ENCODE measurements around the gene VSIG1. TPM values are rescaled to one million over a fixed set of nuclear protein-coding genes. Genes with fewer than 3 reads are reported as not detected.
A peak's percentile ranks its signal among the peaks of the same experiment; 100 is the strongest.

Gene VSIG1
- total RNA-seq, 3 donors from 2014 or later, result not detected

DNA sequence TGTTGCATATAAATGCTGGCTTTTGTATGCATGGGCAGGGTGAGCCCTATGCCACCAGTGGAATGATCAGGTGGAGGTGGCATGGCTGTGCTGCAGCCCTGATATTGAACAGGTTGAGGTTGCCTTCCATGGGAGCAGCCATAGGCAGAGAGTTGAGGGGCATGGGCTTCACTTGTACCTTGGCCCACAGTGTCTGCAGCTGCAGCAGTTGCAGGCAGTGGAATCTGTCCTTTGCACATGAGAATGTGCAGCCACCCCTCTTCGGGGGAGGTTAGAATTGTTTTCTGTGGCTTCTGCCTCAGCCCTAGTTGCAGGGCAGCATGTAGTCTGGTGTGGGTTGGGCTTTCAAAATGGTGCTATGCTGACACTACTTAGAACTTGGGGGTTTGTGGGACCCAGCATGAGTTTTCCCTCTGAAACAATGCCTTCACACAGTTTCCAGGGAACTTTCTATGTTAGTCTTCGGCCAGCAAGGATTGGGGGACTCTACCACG lies 25.4 kb upstream of the VSIG1 start:
- intact Hi-C loops (cut with DNase I; ENCODE audit: low total_unique reads), result no loop called here
- Histone ChIP-seq H3K4me1 (no peaks in the 10 kb centered on the region), H3K27me3 (peaks cover 0 to 45% of the 10 kb centered on the region in 2 donors), H3K9me3 (no peaks in the 10 kb centered on the region), H3K4me3 (no peak overlapping the region), H3K27ac (no peak overlapping the region), H3K36me3 (no peaks in the 10 kb centered on the region)
- TF ChIP-seq POLR2AphosphoS5 (IDR thresholded peaks at IDR 0.05), result no peak
- TF ChIP-seq, protein P1, sequence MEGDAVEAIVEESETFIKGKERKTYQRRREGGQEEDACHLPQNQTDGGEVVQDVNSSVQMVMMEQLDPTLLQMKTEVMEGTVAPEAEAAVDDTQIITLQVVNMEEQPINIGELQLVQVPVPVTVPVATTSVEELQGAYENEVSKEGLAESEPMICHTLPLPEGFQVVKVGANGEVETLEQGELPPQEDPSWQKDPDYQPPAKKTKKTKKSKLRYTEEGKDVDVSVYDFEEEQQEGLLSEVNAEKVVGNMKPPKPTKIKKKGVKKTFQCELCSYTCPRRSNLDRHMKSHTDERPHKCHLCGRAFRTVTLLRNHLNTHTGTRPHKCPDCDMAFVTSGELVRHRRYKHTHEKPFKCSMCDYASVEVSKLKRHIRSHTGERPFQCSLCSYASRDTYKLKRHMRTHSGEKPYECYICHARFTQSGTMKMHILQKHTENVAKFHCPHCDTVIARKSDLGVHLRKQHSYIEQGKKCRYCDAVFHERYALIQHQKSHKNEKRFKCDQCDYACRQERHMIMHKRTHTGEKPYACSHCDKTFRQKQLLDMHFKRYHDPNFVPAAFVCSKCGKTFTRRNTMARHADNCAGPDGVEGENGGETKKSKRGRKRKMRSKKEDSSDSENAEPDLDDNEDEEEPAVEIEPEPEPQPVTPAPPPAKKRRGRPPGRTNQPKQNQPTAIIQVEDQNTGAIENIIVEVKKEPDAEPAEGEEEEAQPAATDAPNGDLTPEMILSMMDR (IDR thresholded peaks at IDR 0.05), result no peak
- no peak for TF ChIP-seq POLR2A (IDR thresholded peaks at IDR 0.05)
- no peak for DNase-seq (ENCODE audit: low spot score in 2 of 2)

DNA sequence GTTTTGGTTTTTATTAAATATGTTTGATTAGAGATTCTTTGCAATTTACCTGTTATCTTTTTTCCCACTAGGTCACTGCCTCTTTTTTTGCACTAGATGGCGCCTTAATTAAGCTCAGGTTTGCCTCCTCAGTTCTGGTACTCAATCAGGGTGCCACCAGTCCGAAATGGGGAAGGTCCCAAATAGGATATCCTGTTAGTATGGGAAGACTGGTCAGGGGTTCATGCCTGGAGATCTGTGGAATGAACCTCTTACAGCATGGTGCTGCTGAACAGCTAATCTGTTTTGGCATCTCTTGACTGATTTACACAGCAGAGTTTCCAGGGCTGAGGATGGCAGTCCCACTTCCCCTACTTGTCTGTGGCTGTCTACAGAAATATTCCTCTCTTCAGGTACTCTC lies 24.2 kb upstream of the VSIG1 start:
- DNase-seq (ENCODE audit: low spot score in 2 of 2), result no peak
- H3K9me3 ChIP-seq, result no peaks in the 10 kb centered on the region
- H3K4me1 ChIP-seq, result no peaks in the 10 kb centered on the region
- no peak for TF ChIP-seq POLR2A (IDR thresholded peaks at IDR 0.05)
- TF ChIP-seq, protein P1 (IDR thresholded peaks at IDR 0.05), result peak in 2 of 3 donors; percentile 19
- H3K27ac ChIP-seq, result no peak overlapping the region
- peaks cover 0 to 50% of the 10 kb centered on the region in 2 donors for H3K27me3 ChIP-seq
- H3K36me3 ChIP-seq, result no peaks in the 10 kb centered on the region
- intact Hi-C loops (cut with DNase I; ENCODE audit: low total_unique reads), result no loop called here
- no peak overlapping the region for H3K4me3 ChIP-seq

DNA sequence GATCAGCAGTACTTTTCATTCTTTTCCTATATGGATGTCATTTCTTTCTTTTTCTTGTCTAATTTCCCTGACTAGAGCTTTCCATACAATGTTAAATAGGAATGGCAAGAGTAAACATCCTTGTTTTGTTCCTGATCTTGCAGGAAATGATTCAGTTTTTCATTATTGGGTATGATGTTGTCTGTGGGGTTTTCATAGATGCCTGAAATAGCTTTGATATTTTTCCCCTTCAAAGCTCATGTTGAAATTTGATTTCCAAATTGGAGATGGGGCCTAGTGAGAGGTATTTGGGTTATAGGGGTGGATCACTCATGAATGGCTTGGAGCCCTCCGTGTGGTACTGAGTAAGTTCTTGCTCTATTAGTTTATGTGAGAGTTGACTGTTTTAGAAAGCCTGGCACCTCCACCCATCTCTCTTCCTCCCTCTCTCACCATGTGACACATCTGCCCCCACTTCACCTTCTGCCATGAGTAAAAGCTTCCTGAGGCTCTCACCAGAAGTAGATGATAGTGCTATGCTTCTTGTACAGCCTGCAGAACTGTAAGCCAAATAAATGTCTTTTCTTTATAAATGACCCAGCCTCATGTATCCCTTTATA lies 22.3 kb upstream of the VSIG1 start:
- intact Hi-C loops (cut with DNase I; ENCODE audit: low total_unique reads), result no loop called here
- Histone ChIP-seq H3K4me3 (no peak overlapping the region), H3K27ac (no peak overlapping the region), H3K36me3 (no peaks in the 10 kb centered on the region), H3K27me3 (peaks cover 0 to 52% of the 10 kb centered on the region in 2 donors), H3K4me1 (no peaks in the 10 kb centered on the region), H3K9me3 (no peaks in the 10 kb centered on the region)
- no peak for DNase-seq (ENCODE audit: low spot score in 2 of 2)
- TF ChIP-seq, protein P1 (IDR thresholded peaks at IDR 0.05), result no peak
- TF ChIP-seq POLR2A (IDR thresholded peaks at IDR 0.05) (no peak), POLR2AphosphoS5 (IDR thresholded peaks at IDR 0.05) (no peak)

DNA sequence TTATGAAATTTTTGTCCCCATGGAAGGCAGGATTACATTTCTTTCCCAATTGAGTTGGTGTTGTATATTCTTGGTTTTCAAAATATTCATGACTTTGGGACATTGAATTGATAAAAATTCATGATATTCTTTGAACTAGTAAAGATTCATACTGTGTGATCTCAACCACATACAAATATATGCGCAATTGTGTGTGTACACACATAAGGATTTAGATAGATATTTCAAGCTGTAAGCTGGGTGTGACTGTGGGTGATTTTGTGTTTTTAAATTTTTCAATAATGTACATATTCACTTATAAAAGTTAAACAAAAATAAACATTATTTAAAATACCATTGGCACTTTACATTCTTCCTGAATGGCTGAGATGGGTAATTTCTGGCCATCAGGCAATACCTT lies 19.5 kb upstream of the VSIG1 start:
- Histone ChIP-seq H3K4me3 (no peak overlapping the region), H3K27me3 (peaks cover 0 to 48% of the 10 kb centered on the region in 2 donors), H3K36me3 (no peaks in the 10 kb centered on the region), H3K27ac (no peak overlapping the region), H3K4me1 (no peaks in the 10 kb centered on the region), H3K9me3 (no peaks in the 10 kb centered on the region)
- intact Hi-C loops (cut with DNase I; ENCODE audit: low total_unique reads), result no loop called here
- no peak for DNase-seq (ENCODE audit: low spot score in 2 of 2)
- TF ChIP-seq, protein P1 (IDR thresholded peaks at IDR 0.05), result no peak
- TF ChIP-seq POLR2A (IDR thresholded peaks at IDR 0.05) (no peak), POLR2AphosphoS5 (IDR thresholded peaks at IDR 0.05) (no peak)

DNA sequence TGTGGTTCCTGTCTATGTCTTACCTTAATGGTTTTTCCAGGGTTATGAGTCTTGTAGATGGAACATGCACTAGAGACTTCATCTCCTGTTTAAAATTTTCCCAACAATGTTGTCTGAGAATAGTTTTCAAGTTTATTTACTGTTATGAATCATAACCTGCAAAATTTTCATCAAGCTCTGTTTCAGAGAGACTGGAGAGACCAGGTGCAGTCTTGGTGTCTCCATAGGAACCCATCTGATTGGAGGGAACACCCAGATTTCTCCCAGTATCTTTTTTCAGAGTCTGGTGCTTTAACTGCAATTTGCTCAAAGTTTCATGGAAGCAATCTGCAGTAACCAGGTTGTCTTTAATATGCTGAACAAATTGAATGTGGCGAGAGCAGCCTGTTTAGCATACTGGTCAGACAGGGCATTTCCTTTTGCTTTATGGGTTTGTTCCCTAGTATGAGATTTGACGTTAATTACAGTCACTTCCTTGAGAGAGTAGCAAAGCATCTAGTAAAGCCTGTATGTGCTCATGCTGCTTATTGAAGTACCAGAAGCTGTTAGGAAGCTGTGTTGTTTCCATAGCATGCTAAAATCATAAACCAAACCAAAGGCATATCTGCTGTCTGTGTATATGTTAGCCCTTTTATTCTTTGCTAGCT lies 18.8 kb upstream of the VSIG1 start:
- Histone ChIP-seq H3K36me3 (no peaks in the 10 kb centered on the region), H3K4me3 (no peak overlapping the region), H3K27ac (no peak overlapping the region), H3K4me1 (no peaks in the 10 kb centered on the region), H3K9me3 (no peaks in the 10 kb centered on the region), H3K27me3 (peaks cover 0 to 43% of the 10 kb centered on the region in 2 donors)
- DNase-seq (ENCODE audit: low spot score in 2 of 2), result no peak
- no peak for TF ChIP-seq POLR2AphosphoS5 (IDR thresholded peaks at IDR 0.05)
- no peak for TF ChIP-seq POLR2A (IDR thresholded peaks at IDR 0.05)
- TF ChIP-seq, protein P1 (IDR thresholded peaks at IDR 0.05), result no peak
- intact Hi-C loops (cut with DNase I; ENCODE audit: low total_unique reads), result no loop called here

Data from breast epithelium (tissue), 4 donors.